NCI-H128 (cell line): ENCODE measurements around the gene COX8A.

ENCODE experiments used
- DNase-seq: peaks from one replicate; lab custom pipeline; 2025; ENCODE audit not compliant: unreplicated experiment; lab: John Stamatoyannopoulos, UW

Gene COX8A

GRCh38 chr11:64019106-64020037 is 45.0 kb downstream of the COX8A start:
- DNase-seq = no peak

DNA sequence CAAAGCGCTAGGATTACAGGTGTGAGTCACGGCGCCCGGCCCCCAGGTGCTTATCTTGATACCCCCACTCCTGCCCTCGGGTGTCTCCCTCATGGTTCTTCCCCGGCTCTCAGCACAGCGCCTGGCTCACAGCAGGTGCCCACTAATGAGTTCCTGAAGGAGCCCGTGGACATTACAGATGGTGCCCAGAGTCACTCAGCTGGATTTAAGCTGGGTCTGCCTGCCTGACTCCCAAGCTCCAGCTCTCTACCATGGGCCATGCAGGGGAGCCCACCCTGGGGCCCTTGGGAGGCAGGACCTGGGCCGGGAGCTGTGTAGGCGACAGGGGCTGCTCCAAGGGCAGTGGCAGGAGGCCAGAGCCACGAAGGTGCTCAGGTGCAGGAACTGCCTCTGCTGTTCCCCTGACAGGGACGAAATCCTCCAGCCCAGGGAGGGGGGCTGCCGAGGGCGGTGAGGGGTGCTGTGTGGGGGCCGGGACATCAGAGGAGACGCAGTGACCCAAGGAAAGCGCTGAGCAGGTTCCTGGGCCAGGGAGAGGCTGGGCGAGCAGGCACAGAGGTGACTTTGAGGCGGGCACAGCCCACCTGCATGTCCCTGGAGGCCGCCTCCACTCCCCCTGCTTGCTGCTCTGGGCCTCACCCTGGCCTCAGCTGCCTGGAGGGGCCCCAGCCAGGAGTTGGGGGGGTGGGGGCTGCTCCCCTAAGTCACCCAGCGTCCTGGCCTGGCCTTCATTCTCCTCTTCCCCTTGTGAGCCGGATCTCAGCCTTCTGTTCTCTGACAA is 46.7 kb downstream of the COX8A start:
- no peak for DNase-seq

GRCh38 chr11:64021757-64022093 is 47.3 kb downstream of the COX8A start:
- DNase-seq = no peak

- no peak for DNase-seq
Observed at GRCh38 chr11:64022125-64022784, 47.8 kb downstream of the COX8A start.

GRCh38 chr11:64023712-64024710 is 49.6 kb downstream of the COX8A start:
- DNase-seq = no peak

GRCh38 chr11:64025205-64025604 is 50.8 kb downstream of the COX8A start:
- DNase-seq = no peak
